RWPE1 (cell line): ENCODE data around the gene FNDC3B.

Experiments
- CTCF ChIA-PET: fragments of 350-600 bp; sonication (Branson Sonifier 250); formaldehyde crosslinking; extraction: SDS; loops from one replicate; lab custom pipeline; 2021; lab: Yijun Ruan, JAX
- POLR2A ChIA-PET: fragments of 400-600 bp; formaldehyde crosslinking; extraction: SDS; loops from one replicate; lab custom pipeline; 2020; ENCODE audit warnings: antibody characterized with exemption; ENCODE audit not compliant: low non-redundant PET; lab: Yijun Ruan, JAX
- DNase-seq: peaks from one replicate; pipeline ENCODE4 v3.0.0; 2012; ENCODE audit warnings: low spot score
- H3K27ac ChIP-seq: fragments of 450-650 bp; 2 replicates; pipeline ENCODE4 v1.5.1; 2017
- TF ChIP-seq, protein P1 (sequence below): fragments of 450-650 bp; conservative IDR thresholded peaks from 2 replicates; pipeline ENCODE4 v1.5.1; 2017; ENCODE audit warnings: low read depth, mild to moderate bottlenecking

FNDC3B gene

DNA sequence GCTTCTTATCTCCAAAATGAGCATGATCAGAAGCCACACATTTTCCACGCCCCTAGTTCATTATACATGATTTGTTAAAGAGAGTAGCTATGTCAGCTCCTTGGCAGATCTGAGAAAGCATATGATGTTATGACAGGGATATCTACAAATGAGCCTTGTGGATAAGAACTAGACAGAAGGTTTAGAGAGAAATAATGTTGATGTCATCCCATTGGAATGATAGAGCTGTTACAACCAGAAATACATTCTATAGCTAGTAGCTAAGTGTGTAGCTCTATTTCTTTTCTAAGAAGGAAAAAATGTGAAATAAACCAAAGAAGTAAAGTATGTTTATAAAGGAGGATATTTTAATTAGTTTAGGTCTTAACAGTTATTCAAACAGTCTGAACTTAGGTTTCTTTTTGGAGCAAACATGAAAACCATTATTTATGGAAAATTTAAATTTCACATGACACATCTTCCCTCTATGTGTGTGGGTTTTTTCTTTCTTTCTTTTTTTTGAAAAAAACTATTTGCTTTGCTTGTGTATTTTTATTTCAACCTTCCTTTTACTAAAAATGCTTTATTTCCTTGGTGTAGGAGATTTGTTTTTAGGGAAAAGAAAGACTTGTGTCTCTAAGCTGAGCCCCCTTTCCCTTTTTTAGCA, 241.2 kb downstream of the FNDC3B start:
- POLR2A ChIA-PET: no interaction called here
- no peak overlapping the region for H3K27ac ChIP-seq
- TF ChIP-seq, protein P1, sequence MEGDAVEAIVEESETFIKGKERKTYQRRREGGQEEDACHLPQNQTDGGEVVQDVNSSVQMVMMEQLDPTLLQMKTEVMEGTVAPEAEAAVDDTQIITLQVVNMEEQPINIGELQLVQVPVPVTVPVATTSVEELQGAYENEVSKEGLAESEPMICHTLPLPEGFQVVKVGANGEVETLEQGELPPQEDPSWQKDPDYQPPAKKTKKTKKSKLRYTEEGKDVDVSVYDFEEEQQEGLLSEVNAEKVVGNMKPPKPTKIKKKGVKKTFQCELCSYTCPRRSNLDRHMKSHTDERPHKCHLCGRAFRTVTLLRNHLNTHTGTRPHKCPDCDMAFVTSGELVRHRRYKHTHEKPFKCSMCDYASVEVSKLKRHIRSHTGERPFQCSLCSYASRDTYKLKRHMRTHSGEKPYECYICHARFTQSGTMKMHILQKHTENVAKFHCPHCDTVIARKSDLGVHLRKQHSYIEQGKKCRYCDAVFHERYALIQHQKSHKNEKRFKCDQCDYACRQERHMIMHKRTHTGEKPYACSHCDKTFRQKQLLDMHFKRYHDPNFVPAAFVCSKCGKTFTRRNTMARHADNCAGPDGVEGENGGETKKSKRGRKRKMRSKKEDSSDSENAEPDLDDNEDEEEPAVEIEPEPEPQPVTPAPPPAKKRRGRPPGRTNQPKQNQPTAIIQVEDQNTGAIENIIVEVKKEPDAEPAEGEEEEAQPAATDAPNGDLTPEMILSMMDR: no peak
- peak; percentile 8 for DNase-seq
- CTCF ChIA-PET: interaction anchor here (0.7 kb wide), 3 partner anchors 18 to 161 kb away, joined by 4 to 6 read pairs (median 4); no protein-coding TSS in a partner anchor

DNA sequence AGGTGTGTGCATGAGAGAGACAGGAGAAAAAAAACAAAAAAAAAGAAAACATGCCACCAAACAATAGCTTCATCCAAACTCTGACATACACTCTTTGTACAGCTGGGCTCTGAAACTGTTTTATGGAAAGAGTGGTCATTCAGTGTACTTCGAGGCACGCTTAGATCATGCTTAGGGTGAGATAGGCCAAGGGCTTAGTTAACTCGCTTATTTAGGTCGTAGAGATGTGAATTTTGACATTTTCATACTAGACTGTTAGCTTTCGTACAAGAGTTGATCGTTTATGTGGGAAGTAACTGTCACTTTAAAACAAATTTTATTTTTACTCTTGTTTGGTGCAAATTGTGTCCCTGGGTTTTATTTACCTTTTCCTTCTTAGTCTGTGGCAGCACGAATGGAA, 242.5 kb downstream of the FNDC3B start:
- TF ChIP-seq, protein P1: no peak
- DNase-seq: no peak
- POLR2A ChIA-PET: no interaction called here
- CTCF ChIA-PET: no interaction called here
- H3K27ac ChIP-seq: no peak overlapping the region

DNA sequence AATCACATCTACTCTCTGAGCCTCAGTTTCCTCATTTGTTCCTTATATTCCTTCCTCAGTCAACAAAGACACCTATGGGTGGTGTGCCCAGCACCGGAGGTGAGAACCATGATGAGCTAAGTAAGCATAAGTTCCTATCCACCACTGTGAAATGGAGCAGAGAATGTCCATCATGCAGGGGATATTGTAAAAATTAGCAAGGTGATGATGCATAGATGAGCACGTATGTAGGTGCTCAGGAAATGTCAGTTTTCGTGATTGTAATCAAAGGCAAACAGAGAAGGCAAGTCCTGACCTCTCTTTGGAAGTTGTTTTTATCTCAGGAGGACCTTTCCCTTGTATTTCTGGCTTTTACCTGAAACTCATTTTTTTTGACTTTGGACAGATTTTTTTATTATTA, 243.5 kb downstream of the FNDC3B start:
- POLR2A ChIA-PET: no interaction called here
- no peak overlapping the region for H3K27ac ChIP-seq
- CTCF ChIA-PET: no interaction called here
- DNase-seq: no peak
- TF ChIP-seq, protein P1: no peak

DNA sequence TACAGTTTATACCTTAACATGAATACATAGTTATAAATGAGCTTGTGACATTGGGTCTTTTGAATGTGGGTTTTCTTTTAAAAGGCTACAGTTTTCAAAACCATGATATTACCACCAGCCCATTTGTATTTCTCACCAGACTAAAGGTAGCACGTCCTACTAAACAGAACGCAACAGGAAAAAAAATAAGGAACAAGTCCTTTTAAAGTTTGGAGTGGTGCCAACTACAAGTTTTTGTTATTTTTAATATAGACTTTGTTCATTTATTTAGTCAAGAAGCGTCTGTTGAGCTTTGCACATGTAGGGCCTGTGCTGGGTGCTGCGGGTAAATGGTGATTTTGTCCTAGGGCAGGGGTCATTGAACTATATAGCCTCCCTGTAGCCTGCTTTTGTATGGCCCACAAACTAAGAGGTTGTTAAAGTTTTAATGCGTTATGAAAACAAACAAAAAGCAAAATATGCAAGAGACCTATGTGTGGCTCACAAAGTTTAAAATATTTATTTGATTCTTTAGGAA, 244.5 kb downstream of the FNDC3B start:
- POLR2A ChIA-PET: no interaction called here
- TF ChIP-seq, protein P1: no peak
- no peak overlapping the region for H3K27ac ChIP-seq
- no peak for DNase-seq
- CTCF ChIA-PET: no interaction called here

DNA sequence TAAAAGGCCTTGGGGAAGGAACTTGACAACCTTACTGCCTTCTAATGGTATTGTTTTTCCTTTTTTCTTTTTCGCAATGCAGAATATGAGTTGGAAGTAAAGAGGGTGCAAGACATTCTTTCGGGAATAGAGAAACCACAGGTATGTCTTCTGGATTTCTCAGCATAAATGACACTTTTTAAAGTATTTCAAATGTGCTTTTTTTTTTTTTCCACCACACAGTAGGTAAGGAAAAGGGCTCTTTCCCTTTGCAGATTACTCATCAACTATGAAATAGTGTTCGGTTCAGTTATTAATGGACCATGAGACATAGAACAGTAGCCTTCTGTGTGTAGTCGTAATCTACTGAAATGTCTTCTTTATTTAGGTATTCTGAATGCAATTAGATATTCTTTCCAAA, 246.5 kb downstream of the FNDC3B start:
- no peak for DNase-seq
- POLR2A ChIA-PET: no interaction called here
- CTCF ChIA-PET: no interaction called here
- TF ChIP-seq, protein P1: no peak
- no peak overlapping the region for H3K27ac ChIP-seq

DNA sequence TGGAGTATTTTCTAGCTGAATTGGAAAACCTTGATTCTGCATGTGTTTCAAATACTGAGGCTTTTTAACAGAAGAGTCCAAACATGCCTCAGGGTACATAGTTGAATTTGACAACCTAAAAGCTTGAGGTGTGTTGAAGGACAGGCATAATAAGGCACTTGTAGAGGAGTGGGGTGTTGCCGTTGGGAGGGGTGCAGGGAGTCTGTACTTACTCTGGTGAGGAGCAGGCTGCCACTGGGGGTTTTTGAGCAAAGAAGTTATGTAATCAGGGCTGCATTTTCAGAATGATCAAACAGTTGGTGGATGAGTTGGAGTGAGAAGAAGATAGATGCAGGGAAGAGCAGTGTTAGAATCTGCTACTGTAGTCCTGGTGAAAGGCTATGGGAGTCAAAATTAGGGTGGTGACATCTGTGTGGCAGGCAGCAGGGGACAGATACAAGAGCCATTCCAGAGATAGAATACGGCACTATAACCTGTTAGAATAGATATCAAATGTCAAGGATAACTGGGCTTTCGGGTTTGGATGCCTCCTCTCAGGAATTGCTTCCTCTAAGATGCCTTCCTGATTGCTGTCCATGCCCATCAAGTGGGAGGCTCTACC, 247.3 kb downstream of the FNDC3B start:
- no peak for DNase-seq
- H3K27ac ChIP-seq: no peak overlapping the region
- ChIA-PET CTCF (interaction anchor here (0.6 kb wide), 1 partner anchor 52 kb away, joined by 3 read pairs; no protein-coding TSS in a partner anchor), POLR2A (no interaction called here)
- TF ChIP-seq, protein P1: no peak
